DOHH2 (cell line): Measurements from ENCODE around the gene BPIFB1.

Source experiments
- CTCF ChIP-seq: fragments of 200-600 bp; sonication (generic); IDR thresholded peaks from one replicate; pipeline ENCODE4 v1.5.1; 2014; ENCODE audit warnings: antibody characterized with exemption, mild to moderate bottlenecking, low read depth, low read length; ENCODE audit not compliant: poor library complexity, severe bottlenecking
- EZH2phosphoT487 ChIP-seq: fragments of 200-600 bp; sonication (generic); IDR thresholded peaks from 2 replicates; pipeline ENCODE4 v1.6.1; 2017; ENCODE audit warnings: borderline replicate concordance, mild to moderate bottlenecking, antibody characterized with exemption, low read length, moderate library complexity, mixed read lengths

DNA sequence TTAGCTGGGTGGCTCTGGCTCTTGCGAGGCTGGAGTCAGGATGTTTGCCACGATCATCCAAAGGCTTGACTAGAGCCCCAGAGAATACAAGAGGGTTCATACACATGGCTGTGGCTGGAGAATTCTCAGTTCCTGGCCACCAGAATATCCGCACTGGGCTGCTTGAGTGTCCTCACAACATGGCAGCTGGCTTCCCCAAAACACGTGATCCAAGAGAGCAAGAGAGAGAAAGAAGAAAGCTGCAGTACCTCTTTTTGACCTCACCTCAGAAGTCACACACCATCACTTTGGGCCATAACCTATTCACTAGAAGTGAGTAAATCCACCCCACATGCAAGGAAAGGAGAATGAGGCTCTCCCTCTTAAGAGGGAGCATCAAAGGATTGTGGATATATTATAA, 21.5 kb upstream of the BPIFB1 start:
- no peak for TF ChIP-seq CTCF
- no peak for TF ChIP-seq EZH2phosphoT487
